Cardiac muscle cell (in vitro differentiated cells and primary cell): Measurements from ENCODE around the gene NIN. TPM values are rescaled to one million over a fixed set of nuclear protein-coding genes. Genes with fewer than 3 reads are reported as not detected.
A peak's percentile ranks its signal among the peaks of the same experiment; 100 is the strongest.

Experiments
- DNase-seq, 2 donors: peaks; one replicate each; pipeline versions ENCODE4 v3.0.0 to v3.0.0-alpha.2; 2010 to 2017; ENCODE audit warnings: low read depth in 1 of 2, low spot score in 1 of 2
- H3K27ac ChIP-seq: fragments of 200-600 bp; sonication (generic); 2 replicates; pipeline ENCODE4 v1.5.1; 2016
- H3K27me3 ChIP-seq: fragments of 200-600 bp; sonication (generic); 2 replicates; pipeline ENCODE4 v1.6.0; 2016; ENCODE audit warnings: control low read depth
- H3K36me3 ChIP-seq: fragments of 200-600 bp; sonication (generic); 2 replicates; pipeline ENCODE4 v1.5.1; 2016; ENCODE audit warnings: control low read depth
- H3K4me1 ChIP-seq: fragments of 200-600 bp; sonication (generic); 2 replicates; pipeline ENCODE4 v1.8.1; 2017; ENCODE audit warnings: low read depth, mild to moderate bottlenecking, mixed run types
- H3K4me3 ChIP-seq: fragments of 200-600 bp; sonication (generic); 2 replicates; pipeline ENCODE4 v1.5.1; 2016; ENCODE audit warnings: mild to moderate bottlenecking
- H3K9me3 ChIP-seq: fragments of 200-600 bp; sonication (generic); 2 replicates; pipeline ENCODE4 v1.5.1; 2017; ENCODE audit warnings: low read depth, mild to moderate bottlenecking, control low read depth
- CTCF ChIP-seq: IDR thresholded peaks from 2 replicates; pipeline ENCODE4 v1.5.1; 2012; ENCODE audit warnings: low read depth, mild to moderate bottlenecking, low read length
- polyA plus RNA-seq: library from polyadenylated mRNA; unstranded; fragments of >200 nt; fragmentation: Nextera tagmentation; extraction: Ambion mirVana; gene quantifications from 2 replicates; pipeline ENCODE4 v1.2.1, GENCODE V29; 2016
- total RNA-seq: library from RNA; depleted of rRNA; stranded (reverse); fragments of >200 nt; gene quantifications from 2 replicates; pipeline ENCODE4 v1.2.3, GENCODE V29; 2016

NIN gene
- total and polyA plus RNA-seq, 2 experiments from 2014 or later, result 12.1 to 35.5 TPM

- H3K27me3 ChIP-seq, result no peaks in the 10 kb centered on the region
- peak overlapping the region; percentile 81 for H3K27ac ChIP-seq
- DNase-seq, result no peak
- no peaks in the 10 kb centered on the region for H3K36me3 ChIP-seq
- TF ChIP-seq CTCF, result no peak
- H3K4me3 ChIP-seq, result no peak overlapping the region
- peaks cover 41% of the 10 kb centered on the region for H3K4me1 ChIP-seq
- no peaks in the 10 kb centered on the region for H3K9me3 ChIP-seq
These were observed 28.3 kb upstream of the NIN start for GRCh38 chr14:50859296-50859624.

GRCh38 chr14:50856660-50857059 is 25.7 kb upstream of the NIN start:
- peaks cover 26% of the 10 kb centered on the region for H3K4me1 ChIP-seq
- no peak for DNase-seq
- no peak overlapping the region for H3K27ac ChIP-seq
- H3K9me3 ChIP-seq, result no peaks in the 10 kb centered on the region
- no peaks in the 10 kb centered on the region for H3K36me3 ChIP-seq
- TF ChIP-seq CTCF, result no peak
- no peak overlapping the region for H3K4me3 ChIP-seq
- no peaks in the 10 kb centered on the region for H3K27me3 ChIP-seq

- H3K9me3 ChIP-seq, result no peaks in the 10 kb centered on the region
- no peaks in the 10 kb centered on the region for H3K27me3 ChIP-seq
- no peak overlapping the region for H3K4me3 ChIP-seq
- TF ChIP-seq CTCF, result peak; percentile 14
- peaks cover 15% of the 10 kb centered on the region for H3K4me1 ChIP-seq
- no peaks in the 10 kb centered on the region for H3K36me3 ChIP-seq
- no peak overlapping the region for H3K27ac ChIP-seq
- peak in 1 of 2 donors; percentile 35 for DNase-seq
These were observed 24.6 kb upstream of the NIN start for GRCh38 chr14:50855558-50855957.

GRCh38 chr14:50854521-50854920 is 23.6 kb upstream of the NIN start:
- no peak overlapping the region for H3K27ac ChIP-seq
- TF ChIP-seq CTCF, result no peak
- DNase-seq, result no peak
- H3K9me3 ChIP-seq, result no peaks in the 10 kb centered on the region
- no peak overlapping the region for H3K4me3 ChIP-seq
- H3K4me1 ChIP-seq, result peaks cover 6% of the 10 kb centered on the region
- no peaks in the 10 kb centered on the region for H3K36me3 ChIP-seq
- no peaks in the 10 kb centered on the region for H3K27me3 ChIP-seq

GRCh38 chr14:50853891-50854290 is 22.9 kb upstream of the NIN start:
- no peak overlapping the region for H3K27ac ChIP-seq
- H3K36me3 ChIP-seq, result no peaks in the 10 kb centered on the region
- no peak for DNase-seq
- no peak for TF ChIP-seq CTCF
- H3K9me3 ChIP-seq, result no peaks in the 10 kb centered on the region
- H3K4me1 ChIP-seq, result peaks cover under 1% of the 10 kb centered on the region
- no peaks in the 10 kb centered on the region for H3K27me3 ChIP-seq
- H3K4me3 ChIP-seq, result no peak overlapping the region

GRCh38 chr14:50846226-50846880 is 15.4 kb upstream of the NIN start:
- Histone ChIP-seq H3K36me3 (no peaks in the 10 kb centered on the region), H3K4me3 (no peak overlapping the region), H3K4me1 (no peaks in the 10 kb centered on the region), H3K27me3 (no peaks in the 10 kb centered on the region), H3K27ac (no peak overlapping the region), H3K9me3 (no peaks in the 10 kb centered on the region)
- no peak for TF ChIP-seq CTCF
- DNase-seq, result peak in 1 of 2 donors; percentile 69
